GM23338 (cell line): ENCODE results near the gene SUSD3. TPM values are rescaled to one million over a fixed set of nuclear protein-coding genes. Genes with fewer than 3 reads are reported as not detected.

ENCODE experiments used
- ATAC-seq: fragments of 200-7000 bp; cut with Tn5 transposase; 3 replicates; pipeline ENCODE4 v1.9.1; 2020
- DNase-seq: peaks from one replicate; pipeline ENCODE4 v3.0.0-alpha.2; 2015; ENCODE audit warnings: low spot score
- H2AFZ ChIP-seq: fragments of 200-600 bp; sonication (generic); 2 replicates; pipeline ENCODE4 v1.8.0; 2016; ENCODE audit warnings: antibody characterized with exemption, mild to moderate bottlenecking, moderate library complexity
- H3F3A ChIP-seq: fragments of 200-600 bp; sonication (generic); replicated peaks from 2 replicates; pipeline ENCODE4 v1.8.0; 2017; ENCODE audit warnings: antibody characterized with exemption, mixed run types, low read depth
- H3K27ac ChIP-seq: fragments of 200-600 bp; sonication (generic); 2 replicates; pipeline ENCODE4 v1.6.1; 2016; ENCODE audit warnings: low read depth
- H3K27me3 ChIP-seq: fragments of 200-600 bp; sonication (generic); 2 replicates; pipeline ENCODE4 v1.8.0; 2016; ENCODE audit warnings: mild to moderate bottlenecking, mixed run types, moderate library complexity; ENCODE audit not compliant: insufficient read depth
- H3K36me3 ChIP-seq: fragments of 200-600 bp; sonication (generic); 2 replicates; pipeline ENCODE4 v1.8.0; 2016; ENCODE audit warnings: mild to moderate bottlenecking; ENCODE audit not compliant: insufficient read depth
- H3K4me1 ChIP-seq: fragments of 200-600 bp; sonication (generic); 2 replicates; pipeline ENCODE4 v1.8.0; 2016; ENCODE audit warnings: mild to moderate bottlenecking, moderate library complexity; ENCODE audit not compliant: insufficient read depth
- H3K4me2 ChIP-seq: fragments of 200-600 bp; sonication (generic); 2 replicates; pipeline ENCODE4 v1.7.1; 2017; ENCODE audit warnings: mixed run types
- H3K4me3 ChIP-seq: fragments of 200-600 bp; sonication (generic); 2 replicates; pipeline ENCODE4 v1.6.1; 2016; ENCODE audit warnings: mixed run types
- H3K79me2 ChIP-seq: fragments of 200-600 bp; sonication (generic); replicated peaks from 2 replicates; pipeline ENCODE4 v1.8.0; 2017; ENCODE audit warnings: mild to moderate bottlenecking; ENCODE audit not compliant: insufficient read depth
- H3K9me2 ChIP-seq: fragments of 200-600 bp; sonication (generic); 2 replicates; pipeline ENCODE4 v1.8.0; 2017; ENCODE audit not compliant: insufficient read depth
- H4K20me1 ChIP-seq: fragments of 200-600 bp; sonication (generic); replicated peaks from 2 replicates; pipeline ENCODE4 v1.8.0; 2017; ENCODE audit warnings: mild to moderate bottlenecking; ENCODE audit not compliant: insufficient read depth
- H3K27ac Mint-ChIP-seq: 2 replicates; pipeline ENCODE4 v1.8.0; 2020; ENCODE audit warnings: inconsistent platforms, mild to moderate bottlenecking, moderate library complexity, mixed read lengths
- H3K27me3 Mint-ChIP-seq: 3 replicates; pipeline ENCODE4 v1.8.0; 2022; ENCODE audit warnings: low read depth, mild to moderate bottlenecking, moderate library complexity, mixed read lengths, inconsistent platforms; ENCODE audit not compliant: insufficient read depth, poor library complexity
- H3K36me3 Mint-ChIP-seq: 3 replicates; pipeline ENCODE4 v1.8.0; 2021; ENCODE audit warnings: low read depth, mild to moderate bottlenecking, inconsistent platforms, moderate library complexity, mixed read lengths
- H3K4me1 Mint-ChIP-seq: 3 replicates; pipeline ENCODE4 v1.8.0; 2020; ENCODE audit warnings: mild to moderate bottlenecking, inconsistent platforms, mixed read lengths
- H3K4me3 Mint-ChIP-seq: 3 replicates; pipeline ENCODE4 v1.8.0; 2021; ENCODE audit warnings: moderate library complexity, mild to moderate bottlenecking, inconsistent platforms, mixed read lengths
- H3K9me3 Mint-ChIP-seq: 3 replicates; pipeline ENCODE4 v1.8.0; 2020; ENCODE audit warnings: moderate library complexity, mild to moderate bottlenecking, inconsistent platforms, mixed read lengths
- CREB1 ChIP-seq: fragments of 250-450 bp; sonication (Bioruptor Pico); IDR thresholded peaks from 2 replicates; pipeline ENCODE4 v1.5.0; 2020; ENCODE audit warnings: low read depth, mild to moderate bottlenecking, moderate library complexity
- JUNB ChIP-seq: IDR thresholded peaks from one replicate; pipeline ENCODE4 v1.6.1; 2016; ENCODE audit warnings: antibody characterized with exemption; ENCODE audit not compliant: unreplicated experiment
- POLR2AphosphoS5 ChIP-seq: IDR thresholded peaks from 2 replicates; pipeline ENCODE4 v1.6.1; 2016; ENCODE audit warnings: antibody characterized with exemption, low read depth
- ZNF114 ChIP-seq: fragments of 250-450 bp; sonication (Bioruptor Pico); IDR thresholded peaks from 2 replicates; pipeline ENCODE4 v1.5.0; 2020; ENCODE audit warnings: mild to moderate bottlenecking, moderate library complexity
- ZNF331 ChIP-seq: fragments of 250-450 bp; sonication (Bioruptor Pico); IDR thresholded peaks from 2 replicates; pipeline ENCODE4 v1.5.0; 2020; ENCODE audit warnings: low read depth, mild to moderate bottlenecking, moderate library complexity
- polyA plus RNA-seq: library from polyadenylated mRNA; unstranded; fragments of >200 nt; fragmentation: Nextera tagmentation; extraction: Ambion mirVana; gene quantifications from 2 replicates; pipeline ENCODE4 v1.2.1, GENCODE V29; 2016
- total RNA-seq: library from RNA; depleted of rRNA; stranded (reverse); fragments of >200 nt; shearing (Covaris generic); gene quantifications from 2 replicates; pipeline ENCODE4 v1.2.3, GENCODE V29; 2014
- TF ChIP-seq, protein P1 (sequence below): IDR thresholded peaks from 2 replicates; pipeline ENCODE4 v1.6.1; 2016; ENCODE audit warnings: antibody characterized with exemption
- TF ChIP-seq, protein P2 (sequence below): IDR thresholded peaks from one replicate; pipeline ENCODE4 v1.6.1; 2018; ENCODE audit warnings: antibody characterized with exemption; ENCODE audit not compliant: unreplicated experiment
- TF ChIP-seq, protein P3 (sequence below): fragments of 250-450 bp; sonication (Bioruptor Pico); IDR thresholded peaks from 2 replicates; pipeline ENCODE4 v1.5.0; 2020; ENCODE audit warnings: mild to moderate bottlenecking, moderate library complexity

The SUSD3 gene
- total and polyA plus RNA-seq, 2 experiments from 2014 or later: 6.9 to 20.1 TPM

DNA sequence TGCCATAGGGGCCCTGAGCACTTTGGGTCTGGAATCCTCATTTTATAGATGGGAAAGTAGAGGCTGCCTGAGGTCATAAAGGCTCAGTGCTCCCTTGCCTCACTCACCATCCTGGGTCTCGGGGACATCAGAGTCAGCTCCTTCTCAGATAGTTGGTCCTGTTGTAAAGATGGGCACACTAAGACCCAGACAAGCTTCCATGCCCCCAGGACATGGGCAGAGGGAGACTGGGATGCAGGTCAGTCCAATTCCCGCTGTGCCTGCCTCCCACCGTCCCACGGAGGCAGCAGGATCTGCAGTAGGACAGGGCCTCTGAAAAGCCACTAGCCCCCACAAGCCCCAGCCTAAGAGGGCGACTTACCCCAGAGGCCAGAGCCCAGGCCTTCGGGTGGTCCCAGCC is 19.0 kb upstream of the SUSD3 start:
- TF ChIP-seq JUNB (no peak), CREB1 (CRISPR knock-in tag) (no peak), POLR2AphosphoS5 (no peak), ZNF114 (CRISPR knock-in tag) (no peak), ZNF331 (no peak)
- TF ChIP-seq, protein P1, sequence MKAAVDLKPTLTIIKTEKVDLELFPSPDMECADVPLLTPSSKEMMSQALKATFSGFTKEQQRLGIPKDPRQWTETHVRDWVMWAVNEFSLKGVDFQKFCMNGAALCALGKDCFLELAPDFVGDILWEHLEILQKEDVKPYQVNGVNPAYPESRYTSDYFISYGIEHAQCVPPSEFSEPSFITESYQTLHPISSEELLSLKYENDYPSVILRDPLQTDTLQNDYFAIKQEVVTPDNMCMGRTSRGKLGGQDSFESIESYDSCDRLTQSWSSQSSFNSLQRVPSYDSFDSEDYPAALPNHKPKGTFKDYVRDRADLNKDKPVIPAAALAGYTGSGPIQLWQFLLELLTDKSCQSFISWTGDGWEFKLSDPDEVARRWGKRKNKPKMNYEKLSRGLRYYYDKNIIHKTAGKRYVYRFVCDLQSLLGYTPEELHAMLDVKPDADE: no peak
- TF ChIP-seq, protein P2, sequence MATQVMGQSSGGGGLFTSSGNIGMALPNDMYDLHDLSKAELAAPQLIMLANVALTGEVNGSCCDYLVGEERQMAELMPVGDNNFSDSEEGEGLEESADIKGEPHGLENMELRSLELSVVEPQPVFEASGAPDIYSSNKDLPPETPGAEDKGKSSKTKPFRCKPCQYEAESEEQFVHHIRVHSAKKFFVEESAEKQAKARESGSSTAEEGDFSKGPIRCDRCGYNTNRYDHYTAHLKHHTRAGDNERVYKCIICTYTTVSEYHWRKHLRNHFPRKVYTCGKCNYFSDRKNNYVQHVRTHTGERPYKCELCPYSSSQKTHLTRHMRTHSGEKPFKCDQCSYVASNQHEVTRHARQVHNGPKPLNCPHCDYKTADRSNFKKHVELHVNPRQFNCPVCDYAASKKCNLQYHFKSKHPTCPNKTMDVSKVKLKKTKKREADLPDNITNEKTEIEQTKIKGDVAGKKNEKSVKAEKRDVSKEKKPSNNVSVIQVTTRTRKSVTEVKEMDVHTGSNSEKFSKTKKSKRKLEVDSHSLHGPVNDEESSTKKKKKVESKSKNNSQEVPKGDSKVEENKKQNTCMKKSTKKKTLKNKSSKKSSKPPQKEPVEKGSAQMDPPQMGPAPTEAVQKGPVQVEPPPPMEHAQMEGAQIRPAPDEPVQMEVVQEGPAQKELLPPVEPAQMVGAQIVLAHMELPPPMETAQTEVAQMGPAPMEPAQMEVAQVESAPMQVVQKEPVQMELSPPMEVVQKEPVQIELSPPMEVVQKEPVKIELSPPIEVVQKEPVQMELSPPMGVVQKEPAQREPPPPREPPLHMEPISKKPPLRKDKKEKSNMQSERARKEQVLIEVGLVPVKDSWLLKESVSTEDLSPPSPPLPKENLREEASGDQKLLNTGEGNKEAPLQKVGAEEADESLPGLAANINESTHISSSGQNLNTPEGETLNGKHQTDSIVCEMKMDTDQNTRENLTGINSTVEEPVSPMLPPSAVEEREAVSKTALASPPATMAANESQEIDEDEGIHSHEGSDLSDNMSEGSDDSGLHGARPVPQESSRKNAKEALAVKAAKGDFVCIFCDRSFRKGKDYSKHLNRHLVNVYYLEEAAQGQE: no peak
- TF ChIP-seq, protein P3, sequence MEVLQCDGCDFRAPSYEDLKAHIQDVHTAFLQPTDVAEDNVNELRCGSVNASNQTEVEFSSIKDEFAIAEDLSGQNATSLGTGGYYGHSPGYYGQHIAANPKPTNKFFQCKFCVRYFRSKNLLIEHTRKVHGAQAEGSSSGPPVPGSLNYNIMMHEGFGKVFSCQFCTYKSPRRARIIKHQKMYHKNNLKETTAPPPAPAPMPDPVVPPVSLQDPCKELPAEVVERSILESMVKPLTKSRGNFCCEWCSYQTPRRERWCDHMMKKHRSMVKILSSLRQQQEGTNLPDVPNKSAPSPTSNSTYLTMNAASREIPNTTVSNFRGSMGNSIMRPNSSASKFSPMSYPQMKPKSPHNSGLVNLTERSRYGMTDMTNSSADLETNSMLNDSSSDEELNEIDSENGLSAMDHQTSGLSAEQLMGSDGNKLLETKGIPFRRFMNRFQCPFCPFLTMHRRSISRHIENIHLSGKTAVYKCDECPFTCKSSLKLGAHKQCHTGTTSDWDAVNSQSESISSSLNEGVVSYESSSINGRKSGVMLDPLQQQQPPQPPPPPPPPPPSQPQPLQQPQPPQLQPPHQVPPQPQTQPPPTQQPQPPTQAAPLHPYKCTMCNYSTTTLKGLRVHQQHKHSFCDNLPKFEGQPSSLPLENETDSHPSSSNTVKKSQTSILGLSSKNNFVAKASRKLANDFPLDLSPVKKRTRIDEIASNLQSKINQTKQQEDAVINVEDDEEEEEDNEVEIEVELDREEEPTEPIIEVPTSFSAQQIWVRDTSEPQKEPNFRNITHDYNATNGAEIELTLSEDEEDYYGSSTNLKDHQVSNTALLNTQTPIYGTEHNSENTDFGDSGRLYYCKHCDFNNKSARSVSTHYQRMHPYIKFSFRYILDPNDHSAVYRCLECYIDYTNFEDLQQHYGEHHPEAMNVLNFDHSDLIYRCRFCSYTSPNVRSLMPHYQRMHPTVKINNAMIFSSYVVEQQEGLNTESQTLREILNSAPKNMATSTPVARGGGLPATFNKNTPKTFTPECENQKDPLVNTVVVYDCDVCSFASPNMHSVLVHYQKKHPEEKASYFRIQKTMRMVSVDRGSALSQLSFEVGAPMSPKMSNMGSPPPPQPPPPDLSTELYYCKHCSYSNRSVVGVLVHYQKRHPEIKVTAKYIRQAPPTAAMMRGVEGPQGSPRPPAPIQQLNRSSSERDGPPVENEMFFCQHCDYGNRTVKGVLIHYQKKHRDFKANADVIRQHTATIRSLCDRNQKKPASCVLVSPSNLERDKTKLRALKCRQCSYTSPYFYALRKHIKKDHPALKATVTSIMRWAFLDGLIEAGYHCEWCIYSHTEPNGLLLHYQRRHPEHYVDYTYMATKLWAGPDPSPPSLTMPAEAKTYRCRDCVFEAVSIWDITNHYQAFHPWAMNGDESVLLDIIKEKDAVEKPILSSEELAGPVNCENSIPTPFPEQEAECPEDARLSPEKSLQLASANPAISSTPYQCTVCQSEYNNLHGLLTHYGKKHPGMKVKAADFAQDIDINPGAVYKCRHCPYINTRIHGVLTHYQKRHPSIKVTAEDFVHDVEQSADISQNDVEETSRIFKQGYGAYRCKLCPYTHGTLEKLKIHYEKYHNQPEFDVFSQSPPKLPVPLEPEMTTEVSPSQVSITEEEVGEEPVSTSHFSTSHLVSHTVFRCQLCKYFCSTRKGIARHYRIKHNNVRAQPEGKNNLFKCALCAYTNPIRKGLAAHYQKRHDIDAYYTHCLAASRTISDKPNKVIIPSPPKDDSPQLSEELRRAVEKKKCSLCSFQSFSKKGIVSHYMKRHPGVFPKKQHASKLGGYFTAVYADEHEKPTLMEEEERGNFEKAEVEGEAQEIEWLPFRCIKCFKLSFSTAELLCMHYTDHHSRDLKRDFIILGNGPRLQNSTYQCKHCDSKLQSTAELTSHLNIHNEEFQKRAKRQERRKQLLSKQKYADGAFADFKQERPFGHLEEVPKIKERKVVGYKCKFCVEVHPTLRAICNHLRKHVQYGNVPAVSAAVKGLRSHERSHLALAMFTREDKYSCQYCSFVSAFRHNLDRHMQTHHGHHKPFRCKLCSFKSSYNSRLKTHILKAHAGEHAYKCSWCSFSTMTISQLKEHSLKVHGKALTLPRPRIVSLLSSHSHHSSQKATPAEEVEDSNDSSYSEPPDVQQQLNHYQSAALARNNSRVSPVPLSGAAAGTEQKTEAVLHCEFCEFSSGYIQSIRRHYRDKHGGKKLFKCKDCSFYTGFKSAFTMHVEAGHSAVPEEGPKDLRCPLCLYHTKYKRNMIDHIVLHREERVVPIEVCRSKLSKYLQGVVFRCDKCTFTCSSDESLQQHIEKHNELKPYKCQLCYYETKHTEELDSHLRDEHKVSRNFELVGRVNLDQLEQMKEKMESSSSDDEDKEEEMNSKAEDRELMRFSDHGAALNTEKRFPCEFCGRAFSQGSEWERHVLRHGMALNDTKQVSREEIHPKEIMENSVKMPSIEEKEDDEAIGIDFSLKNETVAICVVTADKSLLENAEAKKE (CRISPR knock-in tag): no peak

More for the DNA sequence above, 19.0 kb upstream of the SUSD3 start:
- Histone ChIP-seq H3K36me3 (no peaks in the 10 kb centered on the region; the same call in 1 of the 2 replicates), H3K4me3 (no peak overlapping the region), H4K20me1 (no peaks in the 10 kb centered on the region), H3K4me2 (no peak overlapping the region), H3K9me2 (0 out of 2 replicates have a peak, but pooled peaks cover 4% of the 10 kb centered on the region), H2AFZ (no peak overlapping the region), H3K27ac (no peak overlapping the region), H3F3A (no peaks in the 10 kb centered on the region), H3K27me3 (no peaks in the 10 kb centered on the region), H3K4me1 (no peaks in the 10 kb centered on the region), H3K79me2 (no peaks in the 10 kb centered on the region)
- Mint-ChIP-seq H3K4me3 (no peak overlapping the region), H3K4me1 (peaks cover 8% of the 10 kb centered on the region), H3K36me3 (no peaks in the 10 kb centered on the region), H3K9me3 (0 out of 3 replicates have a peak, but pooled peaks cover 6% of the 10 kb centered on the region), H3K27ac (no peak overlapping the region), H3K27me3 (peaks cover 6% of the 10 kb centered on the region)
- ATAC-seq (no peak), DNase-seq (no peak)
